H1 (cell line): ENCODE measurements around the gene CAMK2D. TPM values are rescaled to one million over a fixed set of nuclear protein-coding genes. Genes with fewer than 3 reads are reported as not detected.

ENCODE experiments used
- CTCF ChIA-PET: fragments of 300-600 bp; sonication (Branson Sonifier 250); formaldehyde crosslinking; loops from one replicate; lab custom pipeline; 2021; ENCODE audit not compliant: partially characterized antibody; lab: Charles Lee
- POLR2A ChIA-PET: fragments of 300-600 bp; sonication (Branson Sonifier 250); formaldehyde crosslinking; loops from one replicate; lab custom pipeline; 2021; ENCODE audit warnings: inconsistent platforms; ENCODE audit not compliant: partially characterized antibody; lab: Charles Lee
- DNase-seq, 2 experiments: peaks; one replicate each; pipeline versions ENCODE4 v3.0.0 to v3.0.0-alpha.2; 2010 to 2022; ENCODE audit warnings: low spot score in 2 of 2, low read depth in 1 of 2, mixed read lengths in 1 of 2
- FAIRE-seq: peaks from 2 replicates; lab custom pipeline; 2011; peaks lifted over from hg19 to GRCh38; lab: Jason Lieb, UNC
- H2AFZ ChIP-seq: 2 replicates; pipeline ENCODE4 v1.8.1; 2012; ENCODE audit warnings: low read length, inconsistent platforms
- H2AK5ac ChIP-seq: 2 replicates; pipeline ENCODE4 v1.6.1; 2013; ENCODE audit warnings: low read depth, low read length
- H2BK120ac ChIP-seq: replicated peaks from 2 replicates; pipeline ENCODE3; 2013; ENCODE audit warnings: low read depth, low read length, inconsistent platforms
- H2BK12ac ChIP-seq: 2 replicates; pipeline ENCODE4 v1.6.1; 2013; ENCODE audit warnings: low read depth, low read length
- H2BK15ac ChIP-seq: 2 replicates; pipeline ENCODE4 v1.6.1; 2013; ENCODE audit warnings: low read length
- H2BK20ac ChIP-seq: 2 replicates; pipeline ENCODE4 v1.6.1; 2013; ENCODE audit warnings: low read length
- H2BK5ac ChIP-seq: 2 replicates; pipeline ENCODE4 v1.6.1; 2013; ENCODE audit warnings: low read depth, low read length
- H3K14ac ChIP-seq: 2 replicates; pipeline ENCODE4 v1.6.1; 2013; ENCODE audit warnings: inconsistent platforms; ENCODE audit not compliant: insufficient read length
- H3K18ac ChIP-seq: 2 replicates; pipeline ENCODE4 v1.6.1; 2013; ENCODE audit warnings: low read length; ENCODE audit errors: extremely low read depth
- H3K23ac ChIP-seq: 2 replicates; pipeline ENCODE4 v1.6.1; 2013; ENCODE audit warnings: inconsistent platforms; ENCODE audit not compliant: insufficient read length
- H3K23me2 ChIP-seq: 2 replicates; pipeline ENCODE4 v1.6.1; 2013; ENCODE audit warnings: low read depth, low read length
- H3K27ac ChIP-seq: 2 replicates; pipeline ENCODE4 v1.6.1; 2011; ENCODE audit warnings: low read depth, low read length, inconsistent platforms
- H3K27me3 ChIP-seq, 4 experiments: replicated peaks in 1 of 4; 1 replicate in 1 of 4; 2 replicates in 3 of 4; pipeline versions ENCODE4 v1.6.1 to v1.8.1; 2011 to 2013; ENCODE audit warnings: low read length in 3 of 4, mild to moderate bottlenecking in 3 of 4, inconsistent platforms in 2 of 4, mixed read lengths in 2 of 4, moderate library complexity in 1 of 4; ENCODE audit not compliant: control insufficient read depth in 3 of 4, insufficient read depth in 3 of 4; ENCODE audit errors: extremely low read depth in 1 of 4
- H3K36me3 ChIP-seq, 4 experiments: 2 replicates each; pipeline versions ENCODE4 v1.6.1 to v1.8.1; 2011 to 2013; ENCODE audit warnings: mild to moderate bottlenecking in 4 of 4, low read length in 3 of 4, moderate library complexity in 2 of 4, control low read depth in 1 of 4, inconsistent platforms in 1 of 4; ENCODE audit not compliant: insufficient read depth in 4 of 4, control insufficient read depth in 2 of 4
- H3K4ac ChIP-seq: replicated peaks from 2 replicates; pipeline ENCODE3; 2013; ENCODE audit warnings: low read length, low read depth, mixed read lengths, inconsistent platforms; ENCODE audit not compliant: insufficient read length
- H3K4me1 ChIP-seq, 4 experiments: replicated peaks in 1 of 4; 1 replicate in 1 of 4; 2 replicates in 3 of 4; pipeline versions ENCODE4 v1.6.1 to v1.8.1; 2011 to 2013; ENCODE audit warnings: low read length in 3 of 4, inconsistent platforms in 2 of 4, mixed read lengths in 1 of 4; ENCODE audit not compliant: insufficient read depth in 4 of 4, control insufficient read depth in 3 of 4
- H3K4me2 ChIP-seq, 2 experiments: 2 replicates each; pipeline versions ENCODE4 v1.6.1 to v1.8.1; 2011 to 2013; ENCODE audit warnings: low read depth in 2 of 2, low read length in 2 of 2, control low read depth in 1 of 2, inconsistent platforms in 1 of 2, mild to moderate bottlenecking in 1 of 2; ENCODE audit not compliant: insufficient read depth in 1 of 2
- H3K4me3 ChIP-seq, 4 experiments: fragments of 200-600, 300-600 bp in 1 of 4; sonication (generic), shearing (Covaris generic), sonication (Bioruptor Twin) in 1 of 4; 2 replicates each; pipeline versions ENCODE4 v1.5.1 to v1.8.1; 2011 to 2016; ENCODE audit warnings: low read length in 4 of 4, low read depth in 3 of 4, control low read depth in 2 of 4, inconsistent platforms in 2 of 4, mild to moderate bottlenecking in 2 of 4, mixed read lengths in 1 of 4, moderate library complexity in 1 of 4; ENCODE audit not compliant: insufficient read depth in 2 of 4; ENCODE audit errors: extremely low read depth in 1 of 4
- H3K56ac ChIP-seq: replicated peaks from 2 replicates; pipeline ENCODE3; 2013; ENCODE audit warnings: low read depth, mild to moderate bottlenecking, mixed read lengths, low read length, inconsistent platforms; ENCODE audit not compliant: insufficient read length
- H3K79me1 ChIP-seq: 2 replicates; pipeline ENCODE4 v1.6.1; 2013; ENCODE audit warnings: low read depth, low read length, control low read depth
- H3K79me2 ChIP-seq, 2 experiments: 2 replicates each; pipeline versions ENCODE4 v1.6.1 to v1.8.1; 2012 to 2013; ENCODE audit warnings: low read length in 2 of 2, mild to moderate bottlenecking in 2 of 2, inconsistent platforms in 1 of 2; ENCODE audit not compliant: insufficient read depth in 2 of 2, control insufficient read depth in 1 of 2
- H3K9ac ChIP-seq, 4 experiments: replicated peaks in 1 of 4; 1 replicate in 1 of 4; 2 replicates in 3 of 4; pipeline versions ENCODE4 v1.6.1 to v1.8.1; 2011 to 2013; ENCODE audit warnings: low read depth in 3 of 4, low read length in 3 of 4, control low read depth in 2 of 4, mild to moderate bottlenecking in 2 of 4, moderate library complexity in 2 of 4, inconsistent platforms in 1 of 4; ENCODE audit errors: extremely low read depth in 1 of 4
- H3K9me3 ChIP-seq, 2 experiments: 2 replicates each; pipeline versions ENCODE4 v1.6.1 to v1.8.1; 2012 to 2013; ENCODE audit warnings: mild to moderate bottlenecking in 2 of 2, moderate library complexity in 2 of 2, control low read depth in 1 of 2, inconsistent platforms in 1 of 2, low read depth in 1 of 2, low read length in 1 of 2, mixed read lengths in 1 of 2; ENCODE audit not compliant: insufficient read depth in 2 of 2
- H4K20me1 ChIP-seq, 2 experiments: replicated peaks in 1 of 2; 2 replicates each; pipeline versions ENCODE3 to v1.8.1; 2011 to 2013; ENCODE audit warnings: inconsistent platforms in 2 of 2, low read length in 2 of 2, mild to moderate bottlenecking in 1 of 2; ENCODE audit not compliant: insufficient read depth in 2 of 2, control insufficient read depth in 1 of 2
- H4K5ac ChIP-seq: 2 replicates; pipeline ENCODE4 v1.6.1; 2013; ENCODE audit warnings: low read length, low read depth, mixed read lengths, inconsistent platforms; ENCODE audit not compliant: insufficient read length
- H4K8ac ChIP-seq: 2 replicates; pipeline ENCODE4 v1.8.0; 2013; ENCODE audit warnings: mild to moderate bottlenecking, moderate library complexity, low read length, inconsistent platforms; ENCODE audit not compliant: insufficient read depth; ENCODE audit errors: extremely low read depth
- H4K91ac ChIP-seq: replicated peaks from 2 replicates; pipeline ENCODE3; 2013; ENCODE audit warnings: low read length, mixed read lengths, inconsistent platforms; ENCODE audit not compliant: insufficient read length
- ATF2 ChIP-seq: IDR thresholded peaks from 2 replicates; pipeline ENCODE4 v1.6.1; 2012; ENCODE audit warnings: low read length, inconsistent platforms
- E2F6 ChIP-seq: IDR thresholded peaks from 2 replicates; pipeline ENCODE4 v1.6.1; 2012; ENCODE audit warnings: inconsistent platforms
- NRF1 ChIP-seq: IDR thresholded peaks from 2 replicates; pipeline ENCODE4 v1.6.1; 2011; ENCODE audit warnings: mild to moderate bottlenecking, low read depth, low read length, improper control_type of control experiment
- POLR2A ChIP-seq, 2 experiments: IDR thresholded peaks; 1 replicate in 1 of 2; 2 replicates in 1 of 2; pipeline ENCODE4 v1.6.1; 2011; ENCODE audit warnings: low read depth in 2 of 2, low read length in 2 of 2, mild to moderate bottlenecking in 2 of 2; ENCODE audit errors: control extremely low read depth in 1 of 2
- RNF2 ChIP-seq: fragments of 200-900, 300-1000 bp; sonication (generic); IDR thresholded peaks from 2 replicates; pipeline ENCODE4 v1.7.1; 2016; ENCODE audit warnings: borderline replicate concordance, low read depth, mild to moderate bottlenecking, antibody characterized with exemption, low read length; ENCODE audit not compliant: poor library complexity, severe bottlenecking; ENCODE audit errors: missing control alignments
- SP2 ChIP-seq: IDR thresholded peaks from 2 replicates; pipeline ENCODE4 v1.6.1; 2012; ENCODE audit warnings: mild to moderate bottlenecking, low read length, inconsistent platforms
- WGBS, 2 experiments: shearing (Covaris generic) in 1 of 2; methylation state at CpG; one replicate each; pipeline versions ENCODE4 v1.1.6 to v1.1.7; 2013 to 2015; ENCODE audit warnings: low lambda C conversion rate in 2 of 2, mixed read lengths in 2 of 2, inconsistent platforms in 1 of 2, low coverage in 1 of 2, missing lambda C conversion rate in 1 of 2; ENCODE audit not compliant: insufficient replicate concordance in 2 of 2, insufficient coverage in 1 of 2, insufficient read length in 1 of 2; ENCODE audit errors: extremely low coverage in 1 of 2, missing lambda C conversion rate in 1 of 2; 5-methylcytosine and 5-hydroxymethylcytosine counted together
- polyA plus RNA-seq, 7 experiments: library from polyadenylated mRNA; depleted of rRNA in 3 of 7; stranded (reverse) in 5 of 7; unstranded in 2 of 7; fragments of >200 nt in 5 of 7; fragments of 200-250 nt in 2 of 7; gene quantifications; 1 replicate in 5 of 7; 2 replicates in 1 of 7; 4 replicates in 1 of 7; pipeline versions ENCODE4 v1.2.1 to v1.2.3, GENCODE V29; 2011 to 2013; ENCODE audit warnings: missing spikeins in 2 of 7, mixed read lengths in 2 of 7
- total RNA-seq: library from RNA; stranded (reverse); fragmentation: NEBNext Ultra II Directional; extraction: Animal tissue kit (Norgen Biotek cat#: 25700); gene quantifications from 2 replicates; pipeline ENCODE4 v1.2.1, GENCODE V29; 2021

CAMK2D gene
- total and polyA plus RNA-seq, 2 of the 8 experiments (the other 6 are each of a cell fraction or from before 2014, with no cell fraction given): 3.2 to 7.0 TPM

GRCh38 chr4:113433116-113433515, 328.4 kb downstream of the CAMK2D start:
- Histone ChIP-seq H3K36me3 (no peaks in the 10 kb centered on the region), H3K9ac (no peak overlapping the region), H3K9me3 (peaks cover 0 to 7% of the 10 kb centered on the region in 2 experiments; a peak in 1 of 4 replicates), H2BK12ac (no peak overlapping the region), H3K4me2 (no peak overlapping the region), H3K4me1 (peaks cover 0 to 3% (median 0%) of the 10 kb centered on the region in 4 experiments; a peak in 1 of 7 replicates), H3K23ac (no peak overlapping the region), H2AFZ (no peak overlapping the region), H3K27ac (no peak overlapping the region), H4K5ac (no peak overlapping the region), H4K91ac (no peak overlapping the region), H2BK15ac (no peak overlapping the region), H3K14ac (no peak overlapping the region), H3K79me2 (no peaks in the 10 kb centered on the region), H3K23me2 (no peaks in the 10 kb centered on the region; the same call in 1 of the 2 replicates), H4K20me1 (no peaks in the 10 kb centered on the region), H4K8ac (no peak overlapping the region), H2BK120ac (no peak overlapping the region), H3K4me3 (no peak overlapping the region), H3K27me3 (no peaks in the 10 kb centered on the region), H2BK5ac (no peak overlapping the region), H2BK20ac (no peak overlapping the region), H3K4ac (no peak overlapping the region), H2AK5ac (no peak overlapping the region), H3K79me1 (no peaks in the 10 kb centered on the region), H3K18ac (no peak overlapping the region), H3K56ac (no peak overlapping the region)
- DNase-seq: no peak
- no peak for FAIRE-seq
- POLR2A ChIA-PET: no interaction called here
- CTCF ChIA-PET: no interaction called here
- TF ChIP-seq RNF2: no peak
- TF ChIP-seq POLR2A (IDR thresholded peaks at IDR 0.05; ENCODE audit: control extremely low read depth in 1 of 2, low read depth in 2 of 2, low read length in 2 of 2): no peak
- no peak for TF ChIP-seq ATF2
- TF ChIP-seq SP2: no peak
- no peak for TF ChIP-seq E2F6
- no peak for TF ChIP-seq NRF1
- WGBS, 2 experiments: 100% methylated on average over 1 of the region's 1 CpG; no CpG with 5 or more reads in 1 of the 2 experiments
